Activated CD4-positive, alpha-beta T cell treated with anti-CD3 and anti-CD28 coated beads for 4 hours (primary cell): ENCODE measurements around the gene CASP1.

Experiments
- DNase-seq, 2 donors: peaks; one replicate each; pipeline ENCODE4 v3.0.0-alpha.2; 2020

Gene CASP1

GRCh38 chr11:104979839-104980238 lies 55.1 kb downstream of the CASP1 start:
- no peak for DNase-seq
